ENCODE data around the gene CTNNA3. TPM values are rescaled to one million over a fixed set of nuclear protein-coding genes. Genes with fewer than 3 reads are reported as not detected.

The CTNNA3 gene
- polyA plus RNA-seq, 1 donor from 2014 or later = 0.14 TPM

DNA sequence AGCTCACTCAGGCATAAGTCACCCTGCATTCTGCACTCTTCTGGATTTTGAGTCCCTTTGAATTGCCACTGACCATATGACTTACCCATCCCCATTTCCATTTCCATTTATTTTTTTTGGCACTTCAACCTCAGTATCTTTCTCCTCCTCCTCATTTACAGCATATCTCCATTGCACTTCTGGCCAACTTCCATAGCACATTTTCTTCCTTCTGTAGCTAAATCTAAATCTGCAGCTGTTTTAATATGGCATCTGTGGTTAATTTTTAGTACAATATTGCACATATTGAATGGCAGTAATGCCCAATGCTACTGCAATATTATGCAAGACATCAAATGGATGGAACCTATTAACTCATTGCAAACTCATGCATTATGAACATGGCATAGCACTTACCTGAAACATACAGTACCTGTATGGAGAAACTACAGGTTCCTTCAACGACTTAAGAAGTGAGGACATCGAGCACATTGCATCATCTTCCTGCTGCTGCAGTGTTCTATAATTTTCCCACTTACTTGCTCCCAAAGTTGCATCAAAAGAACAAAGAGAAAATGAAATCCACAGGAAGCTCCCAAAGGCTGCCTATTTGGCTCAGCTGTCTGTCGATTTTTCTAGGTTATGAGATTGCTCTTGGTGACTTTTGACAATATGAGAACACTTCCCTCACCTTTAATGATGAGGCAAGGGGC is 714.5 kb downstream of the CTNNA3 start:
- Histone ChIP-seq H4K20me1 (ENCODE audit: insufficient read depth) (no peaks in the 10 kb centered on the region), H3K4me2 (ENCODE audit: low read length) (no peak overlapping the region), H3K4me3 (ENCODE audit: low read length) (no peak overlapping the region), H3K9ac (ENCODE audit: low read length) (no peak overlapping the region), H3F3A (ENCODE audit: insufficient read depth, low read length, poor library complexity, severe bottlenecking) (no peaks in the 10 kb centered on the region), H2AFZ (ENCODE audit: low read depth, low read length) (no peak overlapping the region), H3K9me3 (ENCODE audit: low read length) (no peaks in the 10 kb centered on the region), H3K36me3 (ENCODE audit: insufficient read depth, low read length) (no peaks in the 10 kb centered on the region), H3K27me3 (ENCODE audit: insufficient read depth, low read depth, low read length) (no peaks in the 10 kb centered on the region), H3K27ac (ENCODE audit: low read length) (no peak overlapping the region), H3K79me2 (replicated peaks; ENCODE audit: insufficient read depth, low read length) (no peaks in the 10 kb centered on the region), H3K9me2 (ENCODE audit: insufficient read depth, low read length) (no peaks in the 10 kb centered on the region)
- TF ChIP-seq RAD21 (conservative IDR thresholded peaks at IDR 0.05) (no peak), EP300 (conservative IDR thresholded peaks at IDR 0.05; ENCODE audit: poor library complexity, severe bottlenecking) (no peak)
- TF ChIP-seq, protein P1, sequence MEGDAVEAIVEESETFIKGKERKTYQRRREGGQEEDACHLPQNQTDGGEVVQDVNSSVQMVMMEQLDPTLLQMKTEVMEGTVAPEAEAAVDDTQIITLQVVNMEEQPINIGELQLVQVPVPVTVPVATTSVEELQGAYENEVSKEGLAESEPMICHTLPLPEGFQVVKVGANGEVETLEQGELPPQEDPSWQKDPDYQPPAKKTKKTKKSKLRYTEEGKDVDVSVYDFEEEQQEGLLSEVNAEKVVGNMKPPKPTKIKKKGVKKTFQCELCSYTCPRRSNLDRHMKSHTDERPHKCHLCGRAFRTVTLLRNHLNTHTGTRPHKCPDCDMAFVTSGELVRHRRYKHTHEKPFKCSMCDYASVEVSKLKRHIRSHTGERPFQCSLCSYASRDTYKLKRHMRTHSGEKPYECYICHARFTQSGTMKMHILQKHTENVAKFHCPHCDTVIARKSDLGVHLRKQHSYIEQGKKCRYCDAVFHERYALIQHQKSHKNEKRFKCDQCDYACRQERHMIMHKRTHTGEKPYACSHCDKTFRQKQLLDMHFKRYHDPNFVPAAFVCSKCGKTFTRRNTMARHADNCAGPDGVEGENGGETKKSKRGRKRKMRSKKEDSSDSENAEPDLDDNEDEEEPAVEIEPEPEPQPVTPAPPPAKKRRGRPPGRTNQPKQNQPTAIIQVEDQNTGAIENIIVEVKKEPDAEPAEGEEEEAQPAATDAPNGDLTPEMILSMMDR (IDR thresholded peaks at IDR 0.05; ENCODE audit: poor library complexity, severe bottlenecking) = no peak

DNA sequence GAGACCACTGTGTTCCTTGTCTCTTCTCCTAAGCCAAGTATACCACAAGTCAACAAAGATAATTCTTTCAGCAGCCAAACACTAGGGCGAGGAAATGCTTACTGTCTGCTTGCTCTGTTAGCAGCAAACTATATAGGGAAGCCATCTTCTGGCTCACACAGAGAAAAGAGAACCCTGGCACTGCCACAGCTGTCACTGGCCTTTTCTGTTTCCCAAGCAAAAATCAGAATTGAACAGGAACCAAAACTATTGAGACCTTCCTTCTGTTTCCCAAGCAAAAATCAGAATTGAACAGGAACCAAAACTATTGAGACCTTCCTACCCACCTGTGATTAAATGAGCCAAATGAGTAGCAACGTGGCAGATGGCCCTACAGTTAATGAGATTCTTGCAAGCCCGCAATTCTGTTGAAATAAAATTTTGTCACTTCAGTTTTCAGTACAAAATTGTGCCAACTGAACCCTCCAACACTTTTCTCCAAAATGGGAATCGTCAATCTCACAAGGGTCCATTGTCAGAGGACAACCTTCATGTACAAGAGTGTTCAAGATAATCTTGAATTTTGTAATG is 715.7 kb downstream of the CTNNA3 start:
- no peak overlapping the region for H2AFZ ChIP-seq (ENCODE audit: low read depth, low read length)
- no peaks in the 10 kb centered on the region for H3K9me3 ChIP-seq (ENCODE audit: low read length)
- TF ChIP-seq RAD21 (conservative IDR thresholded peaks at IDR 0.05) = no peak
- TF ChIP-seq POLR2AphosphoS5 (IDR thresholded peaks at IDR 0.05) = no peak
- no peak for TF ChIP-seq EP300 (conservative IDR thresholded peaks at IDR 0.05; ENCODE audit: poor library complexity, severe bottlenecking)
- TF ChIP-seq SMC3 (conservative IDR thresholded peaks at IDR 0.05; ENCODE audit: poor library complexity) = no peak
- TF ChIP-seq, protein P2, sequence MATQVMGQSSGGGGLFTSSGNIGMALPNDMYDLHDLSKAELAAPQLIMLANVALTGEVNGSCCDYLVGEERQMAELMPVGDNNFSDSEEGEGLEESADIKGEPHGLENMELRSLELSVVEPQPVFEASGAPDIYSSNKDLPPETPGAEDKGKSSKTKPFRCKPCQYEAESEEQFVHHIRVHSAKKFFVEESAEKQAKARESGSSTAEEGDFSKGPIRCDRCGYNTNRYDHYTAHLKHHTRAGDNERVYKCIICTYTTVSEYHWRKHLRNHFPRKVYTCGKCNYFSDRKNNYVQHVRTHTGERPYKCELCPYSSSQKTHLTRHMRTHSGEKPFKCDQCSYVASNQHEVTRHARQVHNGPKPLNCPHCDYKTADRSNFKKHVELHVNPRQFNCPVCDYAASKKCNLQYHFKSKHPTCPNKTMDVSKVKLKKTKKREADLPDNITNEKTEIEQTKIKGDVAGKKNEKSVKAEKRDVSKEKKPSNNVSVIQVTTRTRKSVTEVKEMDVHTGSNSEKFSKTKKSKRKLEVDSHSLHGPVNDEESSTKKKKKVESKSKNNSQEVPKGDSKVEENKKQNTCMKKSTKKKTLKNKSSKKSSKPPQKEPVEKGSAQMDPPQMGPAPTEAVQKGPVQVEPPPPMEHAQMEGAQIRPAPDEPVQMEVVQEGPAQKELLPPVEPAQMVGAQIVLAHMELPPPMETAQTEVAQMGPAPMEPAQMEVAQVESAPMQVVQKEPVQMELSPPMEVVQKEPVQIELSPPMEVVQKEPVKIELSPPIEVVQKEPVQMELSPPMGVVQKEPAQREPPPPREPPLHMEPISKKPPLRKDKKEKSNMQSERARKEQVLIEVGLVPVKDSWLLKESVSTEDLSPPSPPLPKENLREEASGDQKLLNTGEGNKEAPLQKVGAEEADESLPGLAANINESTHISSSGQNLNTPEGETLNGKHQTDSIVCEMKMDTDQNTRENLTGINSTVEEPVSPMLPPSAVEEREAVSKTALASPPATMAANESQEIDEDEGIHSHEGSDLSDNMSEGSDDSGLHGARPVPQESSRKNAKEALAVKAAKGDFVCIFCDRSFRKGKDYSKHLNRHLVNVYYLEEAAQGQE (IDR thresholded peaks at IDR 0.05; ENCODE audit: borderline replicate concordance) = no peak
- no peak for TF ChIP-seq TAF1 (IDR thresholded peaks at IDR 0.05; ENCODE audit: low read depth)
- TF ChIP-seq, protein P1 (IDR thresholded peaks at IDR 0.05; ENCODE audit: poor library complexity, severe bottlenecking) = no peak
- TF ChIP-seq EZH2 (IDR thresholded peaks at IDR 0.05; ENCODE audit: borderline replicate concordance, insufficient read depth, low read length, poor library complexity, severe bottlenecking) = no peak
- no peak for TF ChIP-seq MXI1 (conservative IDR thresholded peaks at IDR 0.05; ENCODE audit: poor library complexity, severe bottlenecking)
- no peaks in the 10 kb centered on the region for H3K36me3 ChIP-seq (ENCODE audit: insufficient read depth, low read length)
- no peaks in the 10 kb centered on the region for H3K9me2 ChIP-seq (ENCODE audit: insufficient read depth, low read length)
- no peaks in the 10 kb centered on the region for H4K20me1 ChIP-seq (ENCODE audit: insufficient read depth)
- H3K9ac ChIP-seq (ENCODE audit: low read length) = no peak overlapping the region
- H3K4me2 ChIP-seq (ENCODE audit: low read length) = no peak overlapping the region
- no peaks in the 10 kb centered on the region for H3K79me2 ChIP-seq (replicated peaks; ENCODE audit: insufficient read depth, low read length)
- no peak overlapping the region for H3K27ac ChIP-seq (ENCODE audit: low read length)
- no peak overlapping the region for H3K4me3 ChIP-seq (ENCODE audit: low read length)
- H3K27me3 ChIP-seq (ENCODE audit: insufficient read depth, low read depth, low read length) = no peaks in the 10 kb centered on the region
- H3F3A ChIP-seq (ENCODE audit: insufficient read depth, low read length, poor library complexity, severe bottlenecking) = no peaks in the 10 kb centered on the region
